ENCODE results near the gene MARCHF9.

The MARCHF9 gene

GRCh38 chr12:57800965-57801364 is 46.1 kb downstream of the MARCHF9 start:
- no peaks in the 10 kb centered on the region for H3K27me3 Mint-ChIP-seq (ENCODE audit: low read depth)
- H3K9me3 Mint-ChIP-seq = no peaks in the 10 kb centered on the region
- H3K4me1 Mint-ChIP-seq = no peaks in the 10 kb centered on the region

GRCh38 chr12:57802607-57803006 is 47.7 kb downstream of the MARCHF9 start:
- no peak overlapping the region for H3K4me3 Mint-ChIP-seq
- H3K27ac Mint-ChIP-seq = no peak overlapping the region
- H3K36me3 Mint-ChIP-seq (ENCODE audit: low read depth) = peaks cover 47% of the 10 kb centered on the region
- no peaks in the 10 kb centered on the region for H3K4me1 Mint-ChIP-seq
- TF ChIP-seq, protein P1, sequence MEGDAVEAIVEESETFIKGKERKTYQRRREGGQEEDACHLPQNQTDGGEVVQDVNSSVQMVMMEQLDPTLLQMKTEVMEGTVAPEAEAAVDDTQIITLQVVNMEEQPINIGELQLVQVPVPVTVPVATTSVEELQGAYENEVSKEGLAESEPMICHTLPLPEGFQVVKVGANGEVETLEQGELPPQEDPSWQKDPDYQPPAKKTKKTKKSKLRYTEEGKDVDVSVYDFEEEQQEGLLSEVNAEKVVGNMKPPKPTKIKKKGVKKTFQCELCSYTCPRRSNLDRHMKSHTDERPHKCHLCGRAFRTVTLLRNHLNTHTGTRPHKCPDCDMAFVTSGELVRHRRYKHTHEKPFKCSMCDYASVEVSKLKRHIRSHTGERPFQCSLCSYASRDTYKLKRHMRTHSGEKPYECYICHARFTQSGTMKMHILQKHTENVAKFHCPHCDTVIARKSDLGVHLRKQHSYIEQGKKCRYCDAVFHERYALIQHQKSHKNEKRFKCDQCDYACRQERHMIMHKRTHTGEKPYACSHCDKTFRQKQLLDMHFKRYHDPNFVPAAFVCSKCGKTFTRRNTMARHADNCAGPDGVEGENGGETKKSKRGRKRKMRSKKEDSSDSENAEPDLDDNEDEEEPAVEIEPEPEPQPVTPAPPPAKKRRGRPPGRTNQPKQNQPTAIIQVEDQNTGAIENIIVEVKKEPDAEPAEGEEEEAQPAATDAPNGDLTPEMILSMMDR (IDR thresholded peaks at IDR 0.05; ENCODE audit: unreplicated experiment in 3 of 3) = no peak
- no peaks in the 10 kb centered on the region for H3K9me3 Mint-ChIP-seq
- no peaks in the 10 kb centered on the region for H3K27me3 Mint-ChIP-seq (ENCODE audit: low read depth)

More at GRCh38 chr12:57800965-57801364, 46.1 kb downstream of the MARCHF9 start:
- TF ChIP-seq, protein P1 (IDR thresholded peaks at IDR 0.05; ENCODE audit: unreplicated experiment in 3 of 3) = no peak
- H3K36me3 Mint-ChIP-seq (ENCODE audit: low read depth) = peaks cover 43% of the 10 kb centered on the region
- H3K4me3 Mint-ChIP-seq = no peak overlapping the region
- H3K27ac Mint-ChIP-seq = no peak overlapping the region

- TF ChIP-seq, protein P1 (IDR thresholded peaks at IDR 0.05; ENCODE audit: unreplicated experiment in 3 of 3) = peak; percentile 65 to 74 (median 71)
- H3K4me3 Mint-ChIP-seq = no peak overlapping the region
- peaks cover 45% of the 10 kb centered on the region for H3K36me3 Mint-ChIP-seq (ENCODE audit: low read depth)
- no peaks in the 10 kb centered on the region for H3K27me3 Mint-ChIP-seq (ENCODE audit: low read depth)
- H3K27ac Mint-ChIP-seq = no peak overlapping the region
- H3K9me3 Mint-ChIP-seq = no peaks in the 10 kb centered on the region
- H3K4me1 Mint-ChIP-seq = no peaks in the 10 kb centered on the region
These were observed 48.5 kb downstream of the MARCHF9 start for GRCh38 chr12:57803319-57803893.

GRCh38 chr12:57806677-57807076 is 51.8 kb downstream of the MARCHF9 start:
- H3K27ac Mint-ChIP-seq = no peak overlapping the region
- no peaks in the 10 kb centered on the region for H3K4me1 Mint-ChIP-seq
- no peak overlapping the region for H3K4me3 Mint-ChIP-seq
- peaks cover 39% of the 10 kb centered on the region for H3K36me3 Mint-ChIP-seq (ENCODE audit: low read depth)
- no peaks in the 10 kb centered on the region for H3K9me3 Mint-ChIP-seq
- TF ChIP-seq, protein P1 (IDR thresholded peaks at IDR 0.05; ENCODE audit: unreplicated experiment in 3 of 3) = no peak
- H3K27me3 Mint-ChIP-seq (ENCODE audit: low read depth) = no peaks in the 10 kb centered on the region

DNA sequence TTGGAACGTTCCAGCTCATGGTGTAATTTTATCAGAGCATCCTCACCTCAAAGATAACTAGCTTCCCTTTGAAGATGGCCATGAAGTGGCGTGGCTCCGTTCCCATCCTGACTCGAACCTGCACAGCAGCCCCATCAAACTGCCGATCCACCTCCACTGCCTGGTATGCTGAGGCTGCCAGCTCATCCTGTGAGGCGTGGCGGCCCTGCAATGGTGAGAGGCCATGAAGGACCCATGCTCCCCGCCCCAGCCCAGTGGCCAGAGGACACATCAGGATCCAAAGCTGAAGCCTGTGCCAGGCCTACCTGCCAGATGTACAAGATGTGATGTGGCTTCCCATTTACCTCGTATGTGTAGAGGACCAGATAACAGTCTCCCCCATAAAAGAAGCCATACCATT is 52.4 kb downstream of the MARCHF9 start:
- Mint-ChIP-seq H3K27ac (no peak overlapping the region), H3K27me3 (ENCODE audit: low read depth) (no peaks in the 10 kb centered on the region), H3K9me3 (no peaks in the 10 kb centered on the region), H3K36me3 (ENCODE audit: low read depth) (peaks cover 36% of the 10 kb centered on the region), H3K4me3 (no peak overlapping the region), H3K4me1 (no peaks in the 10 kb centered on the region)
- TF ChIP-seq, protein P1 (IDR thresholded peaks at IDR 0.05; ENCODE audit: unreplicated experiment in 3 of 3) = no peak

- Mint-ChIP-seq H3K27me3 (ENCODE audit: low read depth) (no peaks in the 10 kb centered on the region), H3K4me1 (no peaks in the 10 kb centered on the region), H3K36me3 (ENCODE audit: low read depth) (peaks cover 34% of the 10 kb centered on the region), H3K27ac (no peak overlapping the region), H3K4me3 (no peak overlapping the region), H3K9me3 (no peaks in the 10 kb centered on the region)
- TF ChIP-seq, protein P1 (IDR thresholded peaks at IDR 0.05; ENCODE audit: unreplicated experiment in 3 of 3) = no peak
These were observed 53.4 kb downstream of the MARCHF9 start for GRCh38 chr12:57808351-57808750.
